Measurements from ENCODE around the gene C22orf42.

C22orf42 gene

GRCh38 chr22:32183625-32184024, 24.5 kb upstream of the C22orf42 start:
- in situ Hi-C loops (cut with HindIII; ENCODE audit: low pct_ligation_motif_present, low sequenced_read_pairs) = no loop called here
- no peak for DNase-seq
- no peaks in the 10 kb centered on the region for H3K36me3 ChIP-seq (replicated peaks)
- H3K27me3 ChIP-seq (replicated peaks) = no peaks in the 10 kb centered on the region
- H3K4me3 ChIP-seq (ENCODE audit: low read depth, low read length) = no peak overlapping the region
- TF ChIP-seq CTCF (IDR thresholded peaks at IDR 0.05; ENCODE audit: low read depth, low read length, missing control alignments) = no peak
- H3K27ac ChIP-seq = no peak overlapping the region

- TF ChIP-seq CTCF (IDR thresholded peaks at IDR 0.05; ENCODE audit: low read depth, low read length, missing control alignments) = no peak
- in situ Hi-C loops (cut with HindIII; ENCODE audit: low pct_ligation_motif_present, low sequenced_read_pairs) = no loop called here
- Histone ChIP-seq H3K27me3 (replicated peaks) (peaks cover 3% of the 10 kb centered on the region), H3K27ac (no peak overlapping the region), H3K36me3 (replicated peaks) (no peaks in the 10 kb centered on the region), H3K4me3 (ENCODE audit: low read depth, low read length) (no peak overlapping the region)
- DNase-seq = no peak
Observed at GRCh38 chr22:32181043-32181442, 21.9 kb upstream of the C22orf42 start.

GRCh38 chr22:32177221-32177765, 18.2 kb upstream of the C22orf42 start:
- no peak for DNase-seq
- in situ Hi-C loops (cut with HindIII; ENCODE audit: low pct_ligation_motif_present, low sequenced_read_pairs) = no loop called here
- no peaks in the 10 kb centered on the region for H3K36me3 ChIP-seq (replicated peaks)
- peaks cover 13% of the 10 kb centered on the region for H3K27me3 ChIP-seq (replicated peaks)
- no peak overlapping the region for H3K27ac ChIP-seq
- no peak overlapping the region for H3K4me3 ChIP-seq (ENCODE audit: low read depth, low read length)
- no peak for TF ChIP-seq CTCF (IDR thresholded peaks at IDR 0.05; ENCODE audit: low read depth, low read length, missing control alignments)

GRCh38 chr22:32175683-32176644, 16.9 kb upstream of the C22orf42 start:
- no peaks in the 10 kb centered on the region for H3K36me3 ChIP-seq (replicated peaks)
- no peak for DNase-seq
- H3K4me3 ChIP-seq (ENCODE audit: low read depth, low read length) = no peak overlapping the region
- H3K27ac ChIP-seq = no peak overlapping the region
- in situ Hi-C loops (cut with HindIII; ENCODE audit: low pct_ligation_motif_present, low sequenced_read_pairs) = no loop called here
- no peak for TF ChIP-seq CTCF (IDR thresholded peaks at IDR 0.05; ENCODE audit: low read depth, low read length, missing control alignments)
- H3K27me3 ChIP-seq (replicated peaks) = peaks cover 13% of the 10 kb centered on the region

- no peaks in the 10 kb centered on the region for H3K36me3 ChIP-seq (replicated peaks)
- no peak for TF ChIP-seq CTCF (IDR thresholded peaks at IDR 0.05; ENCODE audit: low read depth, low read length, missing control alignments)
- H3K4me3 ChIP-seq (ENCODE audit: low read depth, low read length) = no peak overlapping the region
- no peak overlapping the region for H3K27ac ChIP-seq
- peaks cover 13% of the 10 kb centered on the region for H3K27me3 ChIP-seq (replicated peaks)
- no peak for DNase-seq
- in situ Hi-C loops (cut with HindIII; ENCODE audit: low pct_ligation_motif_present, low sequenced_read_pairs) = no loop called here
Observed at GRCh38 chr22:32175115-32175514, 16.0 kb upstream of the C22orf42 start.

Measured in brain microvascular endothelial cell (primary cell).